HG03565 (cell line): ENCODE data around the gene ZNF423.

Source experiments
- ATAC-seq: cut with Tn5 transposase; IDR thresholded peaks from one replicate; pipeline ENCODE4 v1.9.1; 2021; ENCODE audit warnings: mild to moderate bottlenecking, moderate library complexity; ENCODE audit not compliant: unreplicated experiment

ZNF423 gene

DNA sequence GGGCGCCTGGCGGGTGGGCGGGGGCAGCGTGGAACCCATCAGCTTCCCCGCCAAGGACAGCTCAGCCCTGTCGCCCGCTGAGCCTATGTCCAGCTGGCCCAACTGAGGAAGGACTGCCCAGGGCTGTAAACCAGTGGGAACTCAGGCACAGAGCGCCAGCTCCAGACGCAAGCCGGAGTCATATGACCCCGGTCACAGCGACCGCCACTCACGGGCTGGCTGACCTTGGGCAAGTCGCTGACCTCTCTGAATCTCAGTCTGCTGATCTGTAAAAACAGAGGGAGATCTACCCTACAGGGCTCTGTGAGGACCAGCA lies 312.3 kb downstream of the ZNF423 start:
- ATAC-seq: no peak

DNA sequence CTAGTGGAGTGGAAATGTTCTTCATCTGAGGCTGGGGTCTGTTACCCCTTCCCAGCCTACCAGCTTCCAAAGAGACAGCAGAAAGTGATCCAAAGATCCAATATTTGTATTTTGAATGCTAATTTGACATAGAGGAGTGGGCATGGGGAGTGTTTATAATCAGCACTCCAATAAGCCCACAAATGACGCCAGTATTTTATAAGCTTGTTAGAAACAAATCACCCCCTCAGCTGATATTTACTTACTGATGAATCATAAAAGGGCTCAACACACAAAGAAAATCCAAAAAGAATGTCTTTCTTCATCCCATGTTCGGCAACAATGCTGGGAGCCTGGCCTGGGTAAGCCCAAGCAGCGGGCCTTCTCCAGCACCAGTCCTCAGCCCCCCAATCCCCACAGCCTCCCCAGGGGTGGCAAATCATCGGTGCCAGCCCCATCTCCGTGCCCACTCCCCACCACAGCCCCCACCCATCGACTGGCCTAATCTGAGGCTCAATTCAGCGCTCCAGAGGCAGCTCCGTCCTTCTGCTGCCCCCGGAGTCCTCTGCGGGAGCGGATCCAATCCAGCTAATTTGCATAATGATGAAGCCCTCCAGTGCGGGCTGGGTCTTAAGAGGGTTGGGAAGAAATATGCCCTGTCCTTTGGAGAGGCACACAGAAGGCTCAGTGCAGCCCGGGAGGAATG lies 312.8 kb downstream of the ZNF423 start:
- ATAC-seq: no peak

DNA sequence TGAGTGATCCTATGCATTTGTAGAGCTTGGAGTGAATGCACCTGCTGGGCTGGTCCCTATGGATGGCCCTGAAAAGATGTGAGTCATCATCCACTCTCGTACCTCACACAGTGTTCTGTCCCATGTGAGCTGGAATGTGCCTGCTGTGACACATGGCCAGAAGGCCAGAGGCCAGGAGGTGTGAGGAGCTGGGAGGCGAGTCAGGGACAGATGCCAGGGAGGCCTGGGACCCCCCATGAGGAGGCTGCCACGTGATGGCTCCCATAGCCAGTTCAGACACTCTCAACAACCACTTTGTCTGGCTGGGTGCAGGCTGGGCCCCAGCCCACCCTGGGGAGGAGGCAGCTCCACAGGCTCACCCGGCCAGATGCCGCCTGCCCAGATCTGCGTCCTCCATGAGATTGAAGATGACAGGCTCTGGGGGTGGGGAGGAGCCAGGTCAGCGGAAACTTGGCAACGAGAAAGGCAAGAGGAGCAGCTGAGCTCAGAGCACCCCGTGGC lies 313.5 kb downstream of the ZNF423 start:
- no peak for ATAC-seq

DNA sequence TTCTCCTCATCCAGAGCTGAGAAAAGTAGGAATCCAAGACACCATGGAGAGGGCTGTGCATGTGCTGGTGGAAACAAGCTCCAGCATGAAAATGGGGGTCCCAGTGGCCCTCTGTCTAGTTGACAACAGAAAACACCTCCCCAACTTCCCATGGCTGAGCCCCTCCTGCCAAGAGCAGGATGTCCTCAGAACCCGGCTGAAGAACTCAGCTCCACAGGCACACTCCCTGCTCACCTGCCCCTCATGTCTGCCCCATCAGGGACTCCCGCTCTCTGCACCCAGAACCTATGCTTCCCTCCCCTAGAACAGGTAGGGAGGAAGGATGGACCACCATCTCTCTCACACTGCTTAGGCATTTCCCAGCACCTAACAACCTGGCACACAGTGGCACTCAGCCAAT lies 315.1 kb downstream of the ZNF423 start:
- ATAC-seq: no peak

DNA sequence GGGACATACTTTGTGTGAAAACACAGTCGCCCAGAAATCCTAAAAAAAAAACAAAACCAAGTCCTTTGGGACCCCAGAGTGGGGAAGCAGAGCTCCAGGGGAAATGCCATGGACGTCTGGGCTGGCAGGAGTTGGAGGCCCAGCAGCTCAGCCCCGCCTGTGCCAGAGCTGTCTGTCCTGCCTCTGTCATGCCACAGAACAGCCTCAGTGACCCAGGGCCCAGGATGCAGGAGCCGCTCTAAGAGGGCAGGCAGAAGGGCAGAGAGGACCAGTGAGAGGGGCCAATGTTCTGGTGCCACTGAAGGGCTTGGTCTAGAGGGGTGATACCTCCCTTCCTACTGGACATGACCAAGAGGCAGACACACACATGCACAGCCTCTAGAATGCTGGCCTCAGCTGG lies 316.2 kb downstream of the ZNF423 start:
- no peak for ATAC-seq

DNA sequence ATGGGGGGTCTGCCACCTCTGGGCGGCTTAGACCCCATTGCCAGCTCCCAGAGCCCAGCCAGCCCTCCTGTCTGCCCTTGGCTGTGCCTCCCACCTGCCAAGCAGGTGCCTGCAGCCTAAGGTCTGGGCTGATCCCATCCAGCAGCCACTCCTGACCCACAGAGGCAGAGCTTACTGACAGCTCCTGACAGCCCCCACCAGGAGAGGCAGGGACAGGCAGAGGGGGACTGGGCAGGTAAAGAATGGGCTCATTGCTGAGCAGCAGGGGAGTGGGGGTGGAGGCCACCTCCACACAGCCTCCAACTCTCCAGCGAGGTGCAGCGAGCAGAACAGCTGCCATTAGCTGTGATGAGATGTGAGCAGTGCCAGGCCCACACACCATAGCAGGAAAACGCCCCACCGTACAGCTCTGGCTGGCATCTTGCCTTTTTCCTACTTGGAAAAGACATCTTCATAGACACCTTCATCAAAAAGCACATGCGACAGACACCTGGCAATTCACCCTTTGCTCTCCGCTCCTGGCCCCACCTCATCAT lies 317.9 kb downstream of the ZNF423 start:
- ATAC-seq: no peak

DNA sequence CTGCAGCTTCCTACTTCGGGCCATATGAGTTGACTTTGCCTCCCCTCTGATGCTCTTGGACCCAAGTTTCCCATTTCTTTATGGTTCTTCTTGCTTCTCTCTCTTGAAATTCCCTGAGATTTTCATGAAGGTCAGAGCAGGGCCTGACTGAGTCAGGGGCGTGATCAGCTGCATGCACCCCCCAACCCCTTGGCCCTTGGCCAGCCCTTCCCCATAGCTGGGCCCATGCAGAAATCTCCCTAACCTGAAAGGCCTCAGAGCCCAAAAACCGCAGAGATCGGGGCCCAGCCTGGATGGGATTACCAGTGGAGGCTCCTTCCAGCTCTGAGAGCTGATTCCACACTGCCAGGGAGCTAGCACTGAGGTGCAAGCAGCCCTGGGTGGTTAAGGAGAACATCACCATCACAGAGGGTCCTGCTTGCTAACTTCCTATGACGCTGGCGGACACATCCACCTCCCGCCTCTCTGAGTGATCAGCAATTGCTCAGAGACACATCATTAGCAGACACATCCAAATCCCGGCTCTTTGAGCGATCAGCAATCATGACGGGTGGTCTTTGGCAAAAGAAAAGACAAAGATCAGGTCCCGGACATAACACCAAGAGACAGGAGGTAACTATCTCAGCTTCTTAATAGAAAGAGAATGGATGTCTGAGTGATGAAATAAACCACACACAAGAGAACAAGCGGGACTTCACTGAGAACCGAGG lies 320.9 kb downstream of the ZNF423 start:
- ATAC-seq: no peak

DNA sequence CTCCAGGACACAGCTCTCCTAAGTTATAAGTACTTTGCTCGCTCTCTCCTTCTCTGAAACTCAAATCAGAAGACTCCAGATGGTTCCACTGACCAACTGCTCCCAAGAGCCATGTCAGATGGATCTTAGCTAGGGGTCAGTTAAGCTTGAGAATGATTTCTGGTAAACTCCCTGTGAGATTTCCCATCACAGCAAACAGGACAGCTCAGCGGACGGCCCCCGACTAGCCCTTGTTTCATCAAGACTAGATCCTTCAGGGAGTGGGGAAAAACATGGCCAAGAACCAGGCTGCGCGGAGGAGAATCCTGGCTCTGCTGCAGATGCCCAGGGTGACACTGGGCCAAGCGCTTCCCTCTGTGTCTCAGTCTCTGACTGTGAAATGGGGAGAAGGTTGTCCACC lies 322.5 kb downstream of the ZNF423 start:
- no peak for ATAC-seq

DNA sequence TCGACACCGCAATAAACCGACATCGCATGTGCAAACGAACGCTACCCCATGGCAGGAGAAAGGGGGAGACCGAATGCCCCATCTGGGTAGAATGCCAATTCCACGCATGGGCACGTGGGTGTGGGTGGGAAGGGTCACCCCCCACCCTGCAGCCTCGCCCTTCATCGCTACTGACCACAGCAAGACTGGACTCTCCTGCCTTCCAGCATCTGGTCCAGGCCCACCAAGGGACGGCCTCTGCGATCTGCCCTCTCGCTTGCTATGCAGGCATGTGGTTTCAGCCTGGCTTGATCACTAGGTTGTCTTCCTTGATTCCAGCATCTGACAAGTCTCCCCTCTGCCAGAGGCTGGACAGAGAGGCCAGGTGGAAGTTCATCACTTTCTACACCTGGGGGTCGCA lies 323.0 kb downstream of the ZNF423 start:
- no peak for ATAC-seq

DNA sequence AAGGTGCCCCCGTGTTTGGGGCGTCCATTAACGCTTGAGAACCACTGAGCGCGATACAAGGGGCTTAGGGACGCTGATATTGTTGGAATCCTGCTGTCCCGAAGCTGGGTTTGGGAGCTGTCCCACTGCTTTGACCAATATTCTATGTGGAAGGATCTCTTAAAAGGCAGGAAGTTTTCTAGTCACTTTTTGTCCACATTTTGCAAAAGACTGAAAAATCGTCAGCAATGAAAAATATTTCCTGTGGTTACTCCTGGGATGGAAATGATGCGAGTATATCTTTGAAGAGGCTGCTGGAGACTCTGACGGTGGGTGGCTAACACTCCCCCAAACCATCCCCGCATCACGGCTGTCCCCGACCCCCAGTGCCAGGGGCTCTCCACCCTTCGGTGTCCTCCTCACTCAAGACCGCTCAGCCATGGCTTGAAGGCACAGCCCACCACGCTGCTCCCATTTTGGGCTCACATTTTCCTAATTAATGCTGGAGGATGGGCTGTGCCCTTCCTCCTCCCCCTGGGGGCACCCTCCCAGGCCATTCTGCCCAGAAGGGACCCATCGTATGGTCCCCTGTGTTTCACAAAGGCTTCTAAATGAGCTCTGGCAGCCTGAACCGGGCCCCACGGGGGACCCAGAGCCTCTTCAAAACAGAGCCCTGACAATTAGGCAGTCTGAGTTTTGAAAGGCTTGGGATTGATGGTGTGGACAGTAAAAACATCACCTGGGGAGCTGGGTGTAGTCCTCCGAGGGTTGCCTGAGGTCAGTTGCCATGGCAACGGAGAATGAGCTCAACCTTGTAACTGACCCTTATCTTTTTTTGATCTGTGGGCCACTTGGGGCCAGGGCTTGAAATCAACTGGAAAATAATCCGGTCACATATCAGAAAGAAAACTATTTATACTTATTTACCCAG lies 323.7 kb downstream of the ZNF423 start:
- ATAC-seq: no peak

DNA sequence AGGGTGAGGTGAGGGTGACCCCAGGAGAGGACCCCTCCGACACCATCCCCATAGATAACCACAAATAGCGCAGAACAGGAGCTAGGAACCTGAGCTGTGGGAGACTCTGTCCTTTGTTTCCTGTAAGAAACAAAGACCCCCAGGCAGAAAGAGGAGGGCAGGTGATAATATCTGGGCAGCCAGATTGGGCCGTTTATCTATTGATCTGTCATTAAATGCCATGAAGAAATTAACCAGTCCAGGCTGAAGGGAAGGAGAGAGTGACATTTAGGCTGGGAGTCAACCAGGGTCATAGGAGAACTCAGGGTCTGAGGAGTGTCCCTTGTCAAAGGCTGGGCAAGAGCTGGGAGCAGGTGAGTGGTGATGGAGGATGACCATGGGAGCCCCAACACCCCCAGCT lies 324.5 kb downstream of the ZNF423 start:
- no peak for ATAC-seq

DNA sequence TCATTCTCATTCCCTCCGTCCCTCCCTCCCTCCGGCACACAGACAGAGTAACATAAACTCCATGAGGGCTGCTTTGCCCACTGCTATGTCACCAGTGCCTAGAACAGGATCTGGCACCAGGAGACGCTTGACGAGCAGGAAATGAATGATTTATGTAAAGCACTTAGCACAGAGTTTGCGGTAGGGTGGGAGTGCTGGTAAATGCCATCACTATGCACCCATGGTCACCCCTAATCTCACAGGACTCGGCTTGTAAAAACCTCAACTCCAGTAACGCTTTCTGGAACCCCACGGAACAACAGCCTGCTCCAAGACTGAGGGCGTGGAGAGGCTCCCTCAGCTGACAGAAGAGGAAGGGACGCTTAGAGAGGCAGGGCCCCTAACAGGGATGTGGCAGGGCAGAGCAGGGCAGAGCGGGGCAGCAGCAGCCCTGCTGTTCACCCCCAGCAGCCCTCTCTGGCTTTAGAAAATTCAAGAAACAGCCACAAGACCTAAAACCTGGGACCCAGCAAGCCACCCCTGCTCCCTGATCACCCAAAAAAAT lies 325.4 kb downstream of the ZNF423 start:
- ATAC-seq: no peak

DNA sequence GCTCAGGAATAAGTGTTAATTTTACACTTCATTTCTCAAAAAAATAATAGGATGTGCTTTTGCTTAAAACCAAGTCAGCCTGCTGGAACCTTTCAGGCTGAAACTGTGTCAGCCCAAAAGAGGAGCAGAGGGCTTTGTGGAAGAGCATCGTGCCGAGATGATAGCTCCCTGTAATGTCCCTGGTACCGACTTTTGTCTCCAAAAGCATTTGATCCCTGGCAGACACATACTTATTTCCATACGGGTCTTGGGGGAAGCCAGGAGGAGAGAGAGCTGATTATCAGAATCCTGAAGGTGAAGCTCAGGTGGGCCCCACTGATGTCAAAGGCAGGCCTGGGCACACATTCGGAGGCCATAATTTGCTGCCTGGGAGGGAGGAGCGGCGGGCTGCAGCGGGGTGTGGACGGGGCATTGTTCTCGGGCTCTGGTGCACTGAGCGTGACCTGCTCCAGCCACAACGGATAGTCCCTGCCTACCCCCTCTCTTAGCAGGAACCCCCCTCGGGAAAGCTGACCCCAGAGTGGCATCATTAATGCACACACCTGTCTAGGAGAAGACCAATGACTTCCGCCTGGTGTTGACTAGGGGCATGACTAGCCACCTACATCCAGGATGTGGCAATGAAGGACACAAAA lies 326.4 kb downstream of the ZNF423 start:
- no peak for ATAC-seq

DNA sequence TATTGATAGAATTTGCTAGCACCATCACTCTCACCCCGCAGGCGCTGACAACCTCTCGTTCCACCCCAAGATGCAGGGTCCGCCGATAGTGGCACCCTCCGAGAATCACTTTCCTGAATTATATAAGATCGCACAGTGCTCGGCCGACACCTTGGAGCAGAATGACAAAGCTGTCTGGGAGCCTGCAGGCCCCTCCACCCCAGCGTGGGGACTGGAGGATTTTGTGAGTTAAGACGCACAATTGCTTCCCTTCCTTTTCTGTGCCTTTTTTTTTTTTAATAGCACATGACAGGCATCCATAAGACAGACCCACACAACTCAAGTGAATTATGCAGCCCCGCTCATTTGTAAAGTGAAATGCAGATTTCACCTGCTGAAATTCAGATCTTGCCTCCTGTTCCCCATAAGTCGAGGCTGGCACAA lies 327.0 kb downstream of the ZNF423 start:
- no peak for ATAC-seq

DNA sequence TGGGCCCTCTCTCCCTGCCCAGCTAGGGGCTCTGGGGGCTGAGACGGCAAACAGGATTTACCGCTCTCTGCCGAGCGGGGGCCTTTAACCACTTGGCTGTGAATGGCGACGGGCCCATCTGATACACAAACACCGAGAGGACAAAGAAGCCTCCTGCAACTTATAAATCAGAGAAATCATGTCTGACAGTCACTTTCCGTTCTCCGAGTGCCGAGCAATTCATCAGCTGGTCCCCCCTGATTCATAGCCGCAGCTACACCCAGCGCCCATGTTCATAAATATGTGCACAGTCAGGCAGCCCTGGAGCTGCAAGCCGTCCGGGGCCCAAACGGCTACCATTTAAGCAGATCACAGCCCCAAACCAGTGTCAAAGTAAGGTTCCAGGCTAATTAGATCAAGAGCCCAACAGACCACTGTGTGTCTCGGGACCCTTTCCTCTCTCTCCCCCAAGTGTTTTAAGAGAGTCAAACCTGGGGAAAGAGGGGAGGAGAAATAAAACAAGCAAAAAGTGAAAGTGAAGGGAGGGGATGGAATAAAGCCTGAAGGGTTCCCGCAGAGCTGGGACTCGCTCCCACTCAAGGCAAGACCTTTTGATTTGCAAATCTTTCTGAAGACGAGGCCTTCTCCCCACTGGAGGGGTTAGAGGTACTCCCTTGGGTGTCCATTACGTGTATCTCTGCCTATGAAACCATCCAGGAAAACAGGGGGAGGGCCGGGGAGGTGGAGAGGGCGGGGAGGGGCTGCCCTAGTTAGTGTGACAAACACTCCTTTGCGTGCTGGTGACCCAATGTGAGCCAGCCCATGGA lies 327.6 kb downstream of the ZNF423 start:
- no peak for ATAC-seq

DNA sequence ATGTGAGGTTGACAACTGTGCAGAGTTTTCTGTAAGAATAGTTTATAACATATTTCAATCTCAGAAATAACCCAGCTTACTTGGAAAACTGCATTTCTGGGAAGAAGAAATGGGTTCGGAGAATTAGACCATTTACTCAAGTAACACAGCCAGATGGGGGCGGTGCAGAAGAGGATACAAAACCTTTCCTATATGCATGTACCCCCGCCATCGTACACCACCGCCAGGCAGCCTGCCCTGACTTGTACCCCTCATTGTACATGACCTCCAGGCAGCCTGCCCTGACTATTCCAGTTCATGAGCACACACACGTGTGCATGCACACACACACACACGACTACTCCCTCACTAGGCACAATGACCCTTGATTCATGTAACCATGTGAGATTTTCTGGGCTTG lies 328.3 kb downstream of the ZNF423 start:
- ATAC-seq: no peak

DNA sequence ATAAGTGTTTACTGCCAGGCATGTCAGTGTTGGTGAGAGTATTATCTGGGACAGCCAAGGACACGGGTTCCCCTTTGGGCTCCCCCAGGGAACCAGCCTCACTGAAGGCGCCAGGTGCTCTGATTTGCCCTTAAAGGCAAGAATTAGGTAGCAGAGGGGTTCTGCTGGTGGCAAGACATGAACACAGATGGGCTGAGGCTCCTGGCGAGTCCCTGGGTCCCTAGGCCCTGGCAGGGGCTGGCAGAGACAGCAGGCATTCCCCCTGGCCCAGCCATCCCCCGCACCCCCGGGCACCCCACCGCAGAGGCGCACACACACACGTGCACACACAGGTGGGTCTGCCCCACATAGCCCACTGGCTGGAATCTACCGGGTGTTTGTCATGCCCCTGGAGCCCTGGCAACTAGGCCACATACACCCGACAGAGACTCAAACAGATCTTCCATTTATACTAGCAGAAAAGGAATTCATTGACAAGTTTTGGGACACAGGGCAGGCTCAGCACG lies 329.0 kb downstream of the ZNF423 start:
- no peak for ATAC-seq

DNA sequence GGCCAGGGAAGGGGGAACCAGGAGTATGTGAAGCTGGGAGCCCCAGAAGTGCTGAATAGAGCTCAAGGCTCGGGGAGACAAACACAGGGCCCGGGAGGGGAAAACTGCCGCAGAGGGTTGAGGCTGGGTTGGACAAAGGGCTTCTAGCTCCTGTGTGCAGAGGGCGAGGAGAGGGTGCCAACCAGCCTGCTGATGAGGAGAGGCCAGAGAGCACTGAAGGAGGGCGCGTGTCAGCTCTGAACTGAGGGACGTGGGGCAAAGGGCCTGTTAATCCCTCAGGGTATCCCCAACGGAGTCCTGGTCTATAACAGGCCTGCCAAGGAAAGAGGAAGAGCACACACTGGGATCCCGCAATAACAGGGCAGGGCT lies 331.0 kb downstream of the ZNF423 start:
- ATAC-seq: no peak

DNA sequence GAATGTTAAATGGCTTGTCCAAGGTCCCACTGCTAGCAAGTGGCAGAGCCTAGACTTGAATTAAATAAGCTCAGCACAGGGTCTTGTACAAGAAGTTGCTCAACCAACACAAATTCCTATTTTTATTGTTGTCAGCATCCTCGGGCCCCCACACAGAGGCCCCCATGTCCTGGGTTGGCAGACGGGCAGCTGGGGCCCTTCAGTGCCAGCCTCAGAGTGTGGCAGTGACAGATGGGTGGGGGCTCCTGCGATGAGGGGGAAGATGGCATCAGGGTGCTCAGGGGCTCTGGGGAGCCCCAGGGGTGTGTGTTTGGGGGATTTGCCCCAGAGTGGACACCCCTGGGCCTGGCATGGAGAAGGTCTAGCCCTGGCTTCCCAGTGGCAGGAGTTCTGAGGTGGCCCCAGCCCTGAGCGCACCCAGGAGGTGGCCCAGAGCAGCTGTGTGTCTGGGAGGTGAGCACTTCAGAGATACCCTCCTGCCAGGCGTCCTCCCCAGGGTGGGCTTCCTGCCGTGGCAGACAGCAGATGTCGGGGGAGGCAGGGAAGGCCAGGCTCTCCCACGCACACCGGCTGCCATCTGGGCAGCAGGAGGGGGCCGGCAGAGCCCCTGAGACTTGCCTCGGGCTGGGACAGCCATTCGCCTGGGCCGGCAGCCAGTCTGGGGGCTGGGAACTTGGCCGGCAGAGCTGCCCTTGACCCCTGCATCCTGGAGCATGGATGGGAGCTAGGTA lies 331.5 kb downstream of the ZNF423 start:
- ATAC-seq: no peak
